Activated CD4-positive, alpha-beta memory T cell treated with anti-CD3 and anti-CD28 coated beads, Interleukin-2, amount 10 ng/mL, durations not matched to agents 7 days and 5 days (primary cell): ENCODE results near the gene TTL. TPM values are rescaled to one million over a fixed set of nuclear protein-coding genes. Genes with fewer than 3 reads are reported as not detected.
"Not testable (repeated sequence)": the region's sequence is repeated elsewhere in the genome, so short reads cannot be mapped to it uniquely, and the experiment has no call there.

Source experiments
- CTCF ChIA-PET: fragments of 350-600 bp; sonication (Branson Sonifier 250); formaldehyde crosslinking; loops from one replicate; lab custom pipeline; 2021; ENCODE audit warnings: antibody characterized with exemption, inconsistent platforms; lab: Charles Lee
- POLR2A ChIA-PET: fragments of 350-600 bp; sonication (Branson Sonifier 250); formaldehyde crosslinking; loops from one replicate; lab custom pipeline; 2021; ENCODE audit warnings: antibody characterized with exemption; lab: Charles Lee
- DNase-seq: peaks from one replicate; pipeline ENCODE4 v3.0.0-alpha.2; 2020
- H3K27ac Mint-ChIP-seq: one replicate; pipeline ENCODE4 v1.8.0; 2021; ENCODE audit warnings: mild to moderate bottlenecking, mixed read lengths
- H3K27me3 Mint-ChIP-seq: one replicate; pipeline ENCODE4 v1.8.0; 2021; ENCODE audit warnings: mixed read lengths
- H3K36me3 Mint-ChIP-seq: one replicate; pipeline ENCODE4 v1.8.0; 2021; ENCODE audit warnings: low read depth, mixed read lengths
- H3K4me1 Mint-ChIP-seq: one replicate; pipeline ENCODE4 v1.8.0; 2021; ENCODE audit warnings: mixed read lengths
- H3K4me3 Mint-ChIP-seq: one replicate; pipeline ENCODE4 v1.8.0; 2021; ENCODE audit warnings: mild to moderate bottlenecking, mixed read lengths
- H3K9me3 Mint-ChIP-seq: one replicate; pipeline ENCODE4 v1.8.0; 2021; ENCODE audit warnings: mixed read lengths
- total RNA-seq, 2 experiments: library from RNA; stranded (reverse); gene quantifications; one replicate each; pipeline ENCODE4 v1.2.3, GENCODE V29; 2021

TTL gene
- total RNA-seq, 2 experiments from 2014 or later, result 31.8 to 33.2 TPM

DNA sequence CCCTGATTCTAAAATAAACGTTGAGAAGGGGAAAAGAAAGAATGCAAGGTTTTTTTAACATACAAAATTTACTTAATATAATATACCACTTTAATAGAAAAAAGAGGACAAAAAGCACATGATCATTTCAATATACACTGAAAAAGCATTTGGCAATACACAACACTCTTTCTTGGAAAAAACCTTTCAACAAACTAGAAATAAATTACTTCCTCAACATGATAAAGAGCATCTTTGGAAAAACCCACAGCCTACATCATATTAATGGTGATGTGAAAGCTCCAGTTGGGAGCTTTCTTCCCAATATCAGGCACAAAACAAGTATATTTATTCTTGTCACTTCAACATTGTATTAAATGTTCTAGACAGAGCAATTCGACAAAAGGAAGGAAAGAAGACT, 57.4 kb downstream of the TTL start:
- H3K36me3 Mint-ChIP-seq, result no peaks in the 10 kb centered on the region
- peaks cover 11% of the 10 kb centered on the region for H3K4me1 Mint-ChIP-seq
- DNase-seq, result no peak
- H3K27me3 Mint-ChIP-seq, result no peaks in the 10 kb centered on the region
- no peaks in the 10 kb centered on the region for H3K9me3 Mint-ChIP-seq
- ChIA-PET CTCF (no interaction called here), POLR2A (no interaction called here)
- H3K27ac Mint-ChIP-seq, result no peak overlapping the region
- no peak overlapping the region for H3K4me3 Mint-ChIP-seq

GRCh38 chr2:112540906-112541305, 59.0 kb downstream of the TTL start:
- ChIA-PET POLR2A (interaction anchor here (0.8 to 1.2 kb wide), 3 partner anchors 8 to 86 kb away, joined by 3 to 9 read pairs (median 3); partner anchors contain the start of gene CHCHD5), CTCF (interaction anchor here (1.5 kb wide), 1 partner anchor 184 kb away, joined by 3 read pairs; no protein-coding TSS in a partner anchor)
- no peak overlapping the region for H3K27ac Mint-ChIP-seq
- H3K9me3 Mint-ChIP-seq, result no peaks in the 10 kb centered on the region
- H3K4me1 Mint-ChIP-seq, result peaks cover 21% of the 10 kb centered on the region
- no peaks in the 10 kb centered on the region for H3K27me3 Mint-ChIP-seq
- no peak overlapping the region for H3K4me3 Mint-ChIP-seq
- no peaks in the 10 kb centered on the region for H3K36me3 Mint-ChIP-seq
- no peak for DNase-seq

GRCh38 chr2:112541315-112542122, 59.6 kb downstream of the TTL start:
- POLR2A ChIA-PET, result interaction anchor here (1.1 to 2.5 kb wide), 5 partner anchors 9 to 61 kb away, joined by 3 to 14 read pairs (median 8); partner anchors contain the start of gene CHCHD5
- no peaks in the 10 kb centered on the region for H3K27me3 Mint-ChIP-seq
- H3K4me1 Mint-ChIP-seq, result peaks cover 24% of the 10 kb centered on the region
- peak; percentile 75 for DNase-seq
- CTCF ChIA-PET, result interaction anchor here (1.5 to 3.2 kb wide), 2 partner anchors 61 to 183 kb away, joined by 3 to 15 read pairs; no protein-coding TSS in a partner anchor
- no peaks in the 10 kb centered on the region for H3K36me3 Mint-ChIP-seq
- H3K27ac Mint-ChIP-seq, result no peak overlapping the region
- no peaks in the 10 kb centered on the region for H3K9me3 Mint-ChIP-seq
- H3K4me3 Mint-ChIP-seq, result no peak overlapping the region

GRCh38 chr2:112542123-112542983, 60.4 kb downstream of the TTL start, which contains the start of gene POLR1B:
Gene POLR1B (plus strand): TSS chr2:112542465. CDS start chr2:112542495, 30 bp downstream.
- ChIA-PET POLR2A (interaction anchor here (0.8 to 2.6 kb wide), 11 partner anchors 10 to 150 kb away, joined by 3 to 16 read pairs (median 3); partner anchors contain the start of gene CHCHD5), CTCF (interaction anchor here (1.0 to 3.2 kb wide), 3 partner anchors 42 to 61 kb away, joined by 3 to 15 read pairs (median 3); partner anchors contain the start of gene CHCHD5)
- Mint-ChIP-seq H3K36me3 (peaks cover 5% of the 10 kb centered on the region), H3K9me3 (no peaks in the 10 kb centered on the region), H3K27me3 (no peaks in the 10 kb centered on the region), H3K27ac (no peak within 1 kb of the TSS), H3K4me3 (no peak within 1 kb of the TSS), H3K4me1 (peaks cover 27% of the 10 kb centered on the region)
- peak; percentile 80 for DNase-seq

GRCh38 chr2:112542984-112543661, 61.2 kb downstream of the TTL start:
- peak; percentile 22 for DNase-seq
- Mint-ChIP-seq H3K27me3 (no peaks in the 10 kb centered on the region), H3K27ac (no peak overlapping the region), H3K36me3 (peaks cover 13% of the 10 kb centered on the region), H3K4me3 (no peak overlapping the region), H3K4me1 (peaks cover 34% of the 10 kb centered on the region), H3K9me3 (no peaks in the 10 kb centered on the region)
- CTCF ChIA-PET, result interaction anchor here (0.7 to 3.2 kb wide), 5 partner anchors 9 to 184 kb away, joined by 3 to 15 read pairs (median 3); partner anchors contain the start of gene CHCHD5
- POLR2A ChIA-PET, result interaction anchor here (0.8 to 2.6 kb wide), 9 partner anchors 9 to 149 kb away, joined by 3 to 16 read pairs (median 3); partner anchors contain the start of gene CHCHD5

- peaks cover 30% of the 10 kb centered on the region for H3K4me1 Mint-ChIP-seq
- peaks cover 41% of the 10 kb centered on the region for H3K36me3 Mint-ChIP-seq
- no peaks in the 10 kb centered on the region for H3K27me3 Mint-ChIP-seq
- H3K9me3 Mint-ChIP-seq, result no peaks in the 10 kb centered on the region
- DNase-seq, result no peak
- H3K4me3 Mint-ChIP-seq, result no peak overlapping the region
- CTCF ChIA-PET, result interaction anchor here (0.9 kb wide), 2 partner anchors 12 to 66 kb away, joined by 3 read pairs; no protein-coding TSS in a partner anchor
- no peak overlapping the region for H3K27ac Mint-ChIP-seq
- POLR2A ChIA-PET, result interaction anchor here (1.0 kb wide), 1 partner anchor 10 kb away, joined by 4 read pairs; no protein-coding TSS in a partner anchor
These were observed 65.4 kb downstream of the TTL start for GRCh38 chr2:112547333-112547732.

GRCh38 chr2:112548980-112549379, 67.0 kb downstream of the TTL start:
- Mint-ChIP-seq H3K4me3 (no peak overlapping the region), H3K27me3 (no peaks in the 10 kb centered on the region), H3K36me3 (peaks cover 55% of the 10 kb centered on the region), H3K9me3 (no peaks in the 10 kb centered on the region), H3K4me1 (peaks cover 30% of the 10 kb centered on the region), H3K27ac (no peak overlapping the region)
- ChIA-PET POLR2A (no interaction called here), CTCF (no interaction called here)
- no peak for DNase-seq

GRCh38 chr2:112566104-112566503, 84.1 kb downstream of the TTL start:
- POLR2A ChIA-PET, result no interaction called here
- H3K9me3 Mint-ChIP-seq, result no peaks in the 10 kb centered on the region
- CTCF ChIA-PET, result interaction anchor here (0.6 to 1.2 kb wide), 4 partner anchors 33 to 422 kb away, joined by 3 read pairs; no protein-coding TSS in a partner anchor
- H3K36me3 Mint-ChIP-seq, result peaks cover 75% of the 10 kb centered on the region
- H3K27ac Mint-ChIP-seq, result peak overlapping the region; percentile 64
- H3K27me3 Mint-ChIP-seq, result no peaks in the 10 kb centered on the region
- H3K4me3 Mint-ChIP-seq, result no peak overlapping the region
- peaks cover 19% of the 10 kb centered on the region for H3K4me1 Mint-ChIP-seq
- DNase-seq, result no peak

DNA sequence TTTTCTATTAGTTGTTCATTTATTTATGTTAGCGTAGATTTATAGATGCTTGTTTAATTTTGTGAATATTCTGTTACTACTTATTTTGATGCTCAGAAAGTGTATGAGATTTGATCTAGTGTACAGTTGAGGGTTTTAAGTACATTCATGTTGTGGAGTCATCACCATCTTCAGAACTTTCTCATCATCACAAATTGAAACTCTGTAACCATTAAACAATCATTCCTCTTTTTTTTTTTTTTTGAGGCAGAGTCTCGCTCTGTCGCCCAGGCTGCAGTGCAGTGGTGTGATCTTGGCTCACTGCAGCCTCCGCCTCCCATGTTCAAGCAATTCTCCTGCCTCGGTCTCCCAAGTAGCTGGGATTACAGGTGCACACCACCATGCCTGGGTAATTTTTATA, 84.6 kb downstream of the TTL start:
- Mint-ChIP-seq H3K36me3 (peaks cover 75% of the 10 kb centered on the region), H3K4me1 (peaks cover 18% of the 10 kb centered on the region), H3K27ac (peak overlapping the region; percentile 64)
- H3K4me3 Mint-ChIP-seq, H3K27me3 Mint-ChIP-seq, POLR2A ChIA-PET, DNase-seq, H3K9me3 Mint-ChIP-seq: not testable (repeated sequence)
- CTCF ChIA-PET, result interaction anchor here (0.8 kb wide), 1 partner anchor 161 kb away, joined by 3 read pairs; no protein-coding TSS in a partner anchor

DNA sequence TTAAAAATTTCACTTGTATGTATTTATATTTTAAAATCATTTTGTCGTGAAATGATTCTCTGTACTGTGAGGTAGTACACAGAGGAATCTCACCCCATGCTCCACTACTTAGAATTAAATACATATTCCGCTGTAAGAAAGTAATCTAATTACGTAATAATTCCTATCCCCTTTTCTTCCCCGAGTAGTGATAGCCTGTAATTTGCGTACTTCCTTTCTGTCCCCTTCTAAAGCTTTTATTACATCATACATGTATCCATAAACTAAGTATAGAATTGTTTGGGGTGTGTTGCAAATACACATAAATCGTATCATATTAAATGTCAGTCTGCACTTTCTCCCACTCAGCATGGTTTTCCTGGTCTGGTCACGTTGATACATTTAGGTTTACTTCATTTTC, 90.0 kb downstream of the TTL start:
- no peaks in the 10 kb centered on the region for H3K9me3 Mint-ChIP-seq
- CTCF ChIA-PET, result no interaction called here
- no peak overlapping the region for H3K27ac Mint-ChIP-seq
- POLR2A ChIA-PET, result no interaction called here
- H3K4me3 Mint-ChIP-seq, result no peak overlapping the region
- DNase-seq, result no peak
- no peaks in the 10 kb centered on the region for H3K27me3 Mint-ChIP-seq
- H3K36me3 Mint-ChIP-seq, result peaks cover 72% of the 10 kb centered on the region
- H3K4me1 Mint-ChIP-seq, result peaks cover 2% of the 10 kb centered on the region

DNA sequence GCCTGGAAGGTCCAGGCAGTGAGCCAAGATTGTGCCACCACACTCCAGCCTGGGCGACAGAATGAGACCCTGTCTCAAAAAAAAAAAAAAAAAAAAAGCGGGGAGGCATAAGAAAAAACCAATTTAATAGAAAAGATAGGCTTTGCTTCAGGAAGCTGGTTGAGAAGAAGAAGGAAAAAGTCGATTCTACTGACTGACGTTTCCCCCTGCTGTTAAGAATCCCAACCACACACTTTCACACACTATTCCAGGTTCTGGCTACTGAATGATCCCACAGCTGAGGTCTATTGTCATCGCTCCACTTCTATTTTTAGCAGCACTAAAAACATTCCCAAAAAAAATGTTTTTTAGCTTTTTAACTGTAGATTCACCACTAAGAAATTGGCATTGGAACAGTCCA, 95.8 kb downstream of the TTL start:
- POLR2A ChIA-PET, result no interaction called here

GRCh38 chr2:112579241-112579640, 97.3 kb downstream of the TTL start:
- no peak overlapping the region for H3K4me3 Mint-ChIP-seq

More for the DNA sequence above, 95.8 kb downstream of the TTL start:
- CTCF ChIA-PET, result interaction anchor here (0.7 to 1.0 kb wide), 4 partner anchors 17 to 32 kb away, joined by 3 to 7 read pairs (median 3); no protein-coding TSS in a partner anchor
- Mint-ChIP-seq H3K27ac (no peak overlapping the region), H3K4me1 (peaks cover 10% of the 10 kb centered on the region), H3K36me3 (peaks cover 30% of the 10 kb centered on the region), H3K27me3 (no peaks in the 10 kb centered on the region), H3K4me3 (no peak overlapping the region), H3K9me3 (no peaks in the 10 kb centered on the region)
- no peak for DNase-seq

More at GRCh38 chr2:112579241-112579640, 97.3 kb downstream of the TTL start:
- POLR2A ChIA-PET, result no interaction called here
- DNase-seq, result no peak
- peaks cover 24% of the 10 kb centered on the region for H3K36me3 Mint-ChIP-seq
- H3K27ac Mint-ChIP-seq, result no peak overlapping the region
- H3K4me1 Mint-ChIP-seq, result peaks cover 24% of the 10 kb centered on the region
- CTCF ChIA-PET, result no interaction called here
- no peaks in the 10 kb centered on the region for H3K9me3 Mint-ChIP-seq
- no peaks in the 10 kb centered on the region for H3K27me3 Mint-ChIP-seq
